Small intestine (tissue), 7 donors: ENCODE measurements around the gene PLA2G4C. TPM values are rescaled to one million over a fixed set of nuclear protein-coding genes. Genes with fewer than 3 reads are reported as not detected.

Source experiments
- DNase-seq, 2 donors: peaks; one replicate each; pipeline versions ENCODE4 v3.0.0 to v3.0.0-alpha.2; 2013
- FAIRE-seq: peaks from 2 replicates; lab custom pipeline; 2012; peaks lifted over from hg19 to GRCh38; lab: Jason Lieb, UNC
- H3K27ac ChIP-seq, 3 donors: one replicate each; pipeline ENCODE4 v1.5.1; 2013; ENCODE audit warnings: low read length in 2 of 3, mild to moderate bottlenecking in 2 of 3, control low read depth in 1 of 3, inconsistent platforms in 1 of 3, low read depth in 1 of 3, moderate library complexity in 1 of 3
- H3K27me3 ChIP-seq, 3 donors: one replicate each; pipeline ENCODE4 v1.6.1; 2013; ENCODE audit warnings: low read length in 3 of 3, inconsistent platforms in 1 of 3; ENCODE audit not compliant: control insufficient read depth in 3 of 3, insufficient read depth in 3 of 3
- H3K36me3 ChIP-seq, 3 donors: one replicate each; pipeline ENCODE4 v1.6.1; 2013; ENCODE audit warnings: low read length in 3 of 3, inconsistent platforms in 1 of 3, low read depth in 1 of 3, mild to moderate bottlenecking in 1 of 3, moderate library complexity in 1 of 3; ENCODE audit not compliant: control insufficient read depth in 3 of 3, insufficient read depth in 2 of 3
- H3K4me1 ChIP-seq, 3 donors: one replicate each; pipeline ENCODE4 v1.6.1; 2013; ENCODE audit warnings: low read length in 2 of 3, inconsistent platforms in 1 of 3, low read depth in 1 of 3, mild to moderate bottlenecking in 1 of 3, moderate library complexity in 1 of 3; ENCODE audit not compliant: control insufficient read depth in 3 of 3, insufficient read depth in 2 of 3
- H3K4me3 ChIP-seq, 3 donors: one replicate each; pipeline ENCODE4 v1.5.1; 2013; ENCODE audit warnings: low read length in 3 of 3, control low read depth in 1 of 3, inconsistent platforms in 1 of 3, low read depth in 1 of 3, mild to moderate bottlenecking in 1 of 3, moderate library complexity in 1 of 3
- H3K9me3 ChIP-seq, 2 donors: one replicate each; pipeline ENCODE4 v1.6.1; 2013; ENCODE audit warnings: low read depth in 1 of 2, low read length in 1 of 2; ENCODE audit not compliant: control insufficient read depth in 2 of 2, insufficient read depth in 1 of 2
- WGBS, 3 donors: extraction: QIAGEN DNeasy Blood & Tissue Kit; methylation state at CpG; one replicate each; pipeline ENCODE4 v1.1.7; 2013; 5-methylcytosine and 5-hydroxymethylcytosine counted together
- polyA plus RNA-seq, 4 donors: library from polyadenylated mRNA; stranded (reverse) in 3 of 4; unstranded in 1 of 4; fragments of 200-250 nt in 3 of 4; fragments of 120-200 nt in 1 of 4; gene quantifications; one replicate each; pipeline versions ENCODE4 v1.2.1 to v1.2.3, GENCODE V29; 2013
- donor health status: healthy with polysubstance abuse.
- donor health status: control.
- donor health status: control.
- donor health status: Bipolar disorder and iron deficiency.
- donor health status: healthy.

PLA2G4C gene
- polyA plus RNA-seq, 4 donors, result 4.0 to 29.2 (median 11.4) TPM

GRCh38 chr19:48006762-48007161 lies 103.9 kb downstream of the PLA2G4C start:
- FAIRE-seq, result no peak
- no peak for DNase-seq
- Histone ChIP-seq H3K27me3 (peaks cover 0 to 6% (median 0%) of the 10 kb centered on the region in 3 donors), H3K9me3 (no peaks in the 10 kb centered on the region), H3K4me3 (no peak overlapping the region), H3K4me1 (no peaks in the 10 kb centered on the region), H3K36me3 (no peaks in the 10 kb centered on the region), H3K27ac (no peak overlapping the region)
- WGBS, 3 donors, result 81 to 86% (median 83%) methylated on average over 6 of the region's 6 CpGs

- H3K36me3 ChIP-seq, result no peaks in the 10 kb centered on the region
- peaks cover 0 to 3% of the 10 kb centered on the region in 2 donors for H3K9me3 ChIP-seq
- H3K4me1 ChIP-seq, result no peaks in the 10 kb centered on the region
- no peak overlapping the region for H3K4me3 ChIP-seq
- H3K27ac ChIP-seq, result no peak overlapping the region
- peaks cover 0 to 6% (median 0%) of the 10 kb centered on the region in 3 donors for H3K27me3 ChIP-seq
- no peak for FAIRE-seq
- DNase-seq, result no peak
- 64 to 72% (median 70%) methylated on average over 6 of the region's 6 CpGs for WGBS, 3 donors
Measured at GRCh38 chr19:48004236-48004635, 106.4 kb downstream of the PLA2G4C start.

GRCh38 chr19:48000846-48001245 lies 109.8 kb downstream of the PLA2G4C start:
- Histone ChIP-seq H3K4me1 (no peaks in the 10 kb centered on the region), H3K36me3 (no peaks in the 10 kb centered on the region), H3K27me3 (no peaks in the 10 kb centered on the region), H3K9me3 (peaks cover 0 to 3% of the 10 kb centered on the region in 2 donors), H3K27ac (no peak overlapping the region), H3K4me3 (no peak overlapping the region)
- no peak for DNase-seq
- FAIRE-seq, result no peak
- 66 to 77% (median 75%) methylated on average over 6 of the region's 6 CpGs for WGBS, 3 donors

- DNase-seq (no peak), FAIRE-seq (no peak)
- no peaks in the 10 kb centered on the region for H3K27me3 ChIP-seq
- 87 to 91% (median 88%) methylated on average over 6 of the region's 6 CpGs for WGBS, 3 donors
- H3K36me3 ChIP-seq, result no peaks in the 10 kb centered on the region
- H3K9me3 ChIP-seq, result peaks cover 0 to 3% of the 10 kb centered on the region in 2 donors
- no peak overlapping the region for H3K4me3 ChIP-seq
- no peaks in the 10 kb centered on the region for H3K4me1 ChIP-seq
- no peak overlapping the region for H3K27ac ChIP-seq
Measured at GRCh38 chr19:47998800-47999199, 111.8 kb downstream of the PLA2G4C start.

Other genes with a start within 250 kb of the PLA2G4C start
- gene SULT2A1, start 224.5 kb downstream of the PLA2G4C start, polyA plus RNA-seq, result 100 to 1,000 TPM in 3 of 4 donors, 10 to 100 TPM in 1; 12.7 to 275 (median 187) TPM
- not detected for gene BSPH1, start 118.6 kb downstream of the PLA2G4C start, polyA plus RNA-seq
- not detected for gene ELSPBP1, start 116.2 kb downstream of the PLA2G4C start, polyA plus RNA-seq
- gene CABP5, start 66.7 kb downstream of the PLA2G4C start, polyA plus RNA-seq, result not detected
- 10 to 100 TPM; 27.3 to 44.3 (median 33.3) TPM for gene LIG1, start 59.5 kb upstream of the PLA2G4C start, polyA plus RNA-seq
- gene ZSWIM9, start 59.9 kb upstream of the PLA2G4C start, polyA plus RNA-seq, result 1 to 10 TPM; 4.0 to 6.8 (median 4.6) TPM
- 10 to 100 TPM; 13.0 to 36.1 (median 16.8) TPM for gene CARD8, start 145.1 kb upstream of the PLA2G4C start, polyA plus RNA-seq
- gene ZNF114, start 159.3 kb upstream of the PLA2G4C start, polyA plus RNA-seq, result 1 to 10 TPM in 1 of 4 donors, under 1 TPM in 1, not detected in 2; 0.36 to 3.0 TPM
- gene EMP3, start 214.7 kb upstream of the PLA2G4C start, polyA plus RNA-seq, result 10 to 100 TPM in 3 of 4 donors, 1 to 10 TPM in 1; 3.4 to 47.4 (median 19.7) TPM